Transverse colon (tissue), 4 donors: ENCODE data around the gene OPTC.

Experiments used
- CTCF ChIP-seq, 5 experiments: fragments of 200-600 bp in 3 of 5; fragments of 450-650 bp in 2 of 5; sonication (generic) in 3 of 5; IDR thresholded peaks; 1 replicate in 2 of 5; 2 replicates in 3 of 5; pipeline ENCODE4 v1.5.1; 2016 to 2017; ENCODE audit warnings: antibody characterized with exemption in 5 of 5, inconsistent platforms in 3 of 5, mild to moderate bottlenecking in 2 of 5, moderate library complexity in 1 of 5
- POLR2A ChIP-seq: fragments of 450-650 bp; IDR thresholded peaks from one replicate; pipeline ENCODE4 v1.6.1; 2016; ENCODE audit warnings: antibody characterized with exemption, mild to moderate bottlenecking, moderate library complexity
- POLR2AphosphoS5 ChIP-seq, 3 donors: sonication (generic); formaldehyde crosslinking; IDR thresholded peaks; one replicate each; pipeline ENCODE4 v1.6.1; 2016; ENCODE audit warnings: antibody characterized with exemption in 3 of 3

DNA sequence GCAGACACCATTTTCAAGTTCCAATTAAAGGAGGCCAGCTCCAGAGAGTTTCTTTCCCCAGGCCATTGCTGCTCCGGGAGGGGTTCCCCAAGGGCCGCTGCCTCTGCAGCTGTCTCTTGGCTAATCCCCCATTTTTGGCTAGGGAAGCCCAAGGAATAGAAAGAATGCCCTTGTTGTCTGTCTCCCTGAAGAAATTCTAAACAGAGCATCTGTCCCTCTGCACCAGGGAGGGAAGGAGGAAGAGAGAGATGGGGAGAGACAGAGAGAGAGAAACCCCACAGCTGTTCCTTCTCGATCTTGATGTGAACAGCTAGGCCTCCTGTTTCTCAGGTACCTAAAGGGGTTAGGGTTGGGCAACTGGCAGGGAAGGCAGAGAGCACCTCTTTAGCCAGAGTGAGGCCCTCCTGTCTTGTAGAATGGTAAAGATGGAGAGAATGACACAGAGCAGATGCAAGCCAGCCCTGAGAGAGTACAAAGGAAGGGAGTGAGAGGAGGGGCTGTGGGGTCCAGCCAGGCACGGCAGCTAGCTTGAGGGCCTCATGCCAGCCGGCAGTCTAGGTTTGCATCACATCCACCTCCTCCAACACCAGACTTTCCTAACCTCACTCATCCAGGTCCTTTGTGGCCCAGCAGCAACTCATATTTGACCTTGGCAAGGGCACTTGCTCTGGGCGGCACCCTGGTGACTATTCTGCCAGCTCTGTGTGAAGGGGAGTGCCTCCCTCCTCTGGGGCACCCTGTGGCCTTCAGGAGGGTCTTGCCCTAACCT lies 13.1 kb downstream of the OPTC start:
- TF ChIP-seq POLR2AphosphoS5 (IDR thresholded peaks at IDR 0.05) (no peak), CTCF (IDR thresholded peaks at IDR 0.05) (no peak), POLR2A (no peak)
